ENCODE results near the gene UBE2H.

DNA sequence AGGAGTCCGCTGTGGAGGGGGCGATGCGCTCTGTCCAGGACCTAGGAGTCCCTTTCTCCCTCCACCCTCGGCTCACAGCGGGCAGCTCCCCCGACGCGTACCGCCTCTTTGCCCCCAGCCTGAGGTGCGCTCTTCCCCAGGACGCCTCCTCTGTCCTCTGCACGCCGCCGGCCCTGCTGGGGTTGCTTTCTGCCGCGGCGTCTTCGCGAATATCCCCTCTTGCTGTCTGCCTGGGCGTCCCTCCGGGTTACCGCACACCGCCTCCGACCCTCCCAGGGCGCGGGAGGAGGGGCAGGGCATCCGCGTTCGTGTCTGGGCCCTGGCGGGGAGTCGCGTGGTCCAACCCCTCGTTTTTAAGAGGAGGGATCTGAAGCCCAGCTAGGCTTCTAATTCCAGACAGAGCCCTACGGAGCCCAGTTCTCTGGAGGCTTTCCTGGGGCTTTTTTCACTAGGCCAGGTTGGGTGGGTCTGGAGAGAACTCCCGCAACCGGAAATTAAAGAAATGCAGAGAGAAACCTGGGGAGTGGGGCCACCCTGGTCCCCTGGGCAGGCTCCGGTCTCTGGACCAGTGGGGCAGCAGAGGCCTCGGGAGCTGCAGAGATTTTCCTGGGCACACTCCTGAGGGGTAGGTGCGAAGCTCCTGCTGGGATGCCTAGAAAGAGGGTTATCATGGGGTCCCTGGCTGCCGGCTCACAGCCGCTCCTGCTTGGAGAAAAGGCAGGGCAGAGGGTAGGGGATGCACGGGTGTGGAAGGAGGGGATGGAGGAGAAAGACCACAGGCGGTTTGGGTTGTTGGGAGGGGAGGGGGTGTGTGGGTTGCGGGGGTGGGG, 166.9 kb downstream of the UBE2H start:
- TF ChIP-seq, protein P1, sequence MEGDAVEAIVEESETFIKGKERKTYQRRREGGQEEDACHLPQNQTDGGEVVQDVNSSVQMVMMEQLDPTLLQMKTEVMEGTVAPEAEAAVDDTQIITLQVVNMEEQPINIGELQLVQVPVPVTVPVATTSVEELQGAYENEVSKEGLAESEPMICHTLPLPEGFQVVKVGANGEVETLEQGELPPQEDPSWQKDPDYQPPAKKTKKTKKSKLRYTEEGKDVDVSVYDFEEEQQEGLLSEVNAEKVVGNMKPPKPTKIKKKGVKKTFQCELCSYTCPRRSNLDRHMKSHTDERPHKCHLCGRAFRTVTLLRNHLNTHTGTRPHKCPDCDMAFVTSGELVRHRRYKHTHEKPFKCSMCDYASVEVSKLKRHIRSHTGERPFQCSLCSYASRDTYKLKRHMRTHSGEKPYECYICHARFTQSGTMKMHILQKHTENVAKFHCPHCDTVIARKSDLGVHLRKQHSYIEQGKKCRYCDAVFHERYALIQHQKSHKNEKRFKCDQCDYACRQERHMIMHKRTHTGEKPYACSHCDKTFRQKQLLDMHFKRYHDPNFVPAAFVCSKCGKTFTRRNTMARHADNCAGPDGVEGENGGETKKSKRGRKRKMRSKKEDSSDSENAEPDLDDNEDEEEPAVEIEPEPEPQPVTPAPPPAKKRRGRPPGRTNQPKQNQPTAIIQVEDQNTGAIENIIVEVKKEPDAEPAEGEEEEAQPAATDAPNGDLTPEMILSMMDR (IDR thresholded peaks at IDR 0.05; ENCODE audit: low read depth, low read length): no peak
- TF ChIP-seq POLR2A (IDR thresholded peaks at IDR 0.05; ENCODE audit: extremely low read depth, insufficient read length) (no peak), MAX (IDR thresholded peaks at IDR 0.05; ENCODE audit: low read depth, low read length) (no peak)

Data from NB4 (cell line).